Type B pancreatic cell (in vitro differentiated cells): ENCODE data around the gene MLH1. TPM values are rescaled to one million over a fixed set of nuclear protein-coding genes. Genes with fewer than 3 reads are reported as not detected.

Source experiments
- DNase-seq: peaks from one replicate; pipeline ENCODE4 v3.0.0; 2021; ENCODE audit warnings: mixed read lengths; ENCODE audit not compliant: unreplicated experiment; ENCODE audit errors: extremely low spot score
- H3K27ac Mint-ChIP-seq: 2 replicates; pipeline ENCODE4 v1.8.0; 2021; ENCODE audit warnings: mild to moderate bottlenecking, mixed read lengths
- H3K27me3 Mint-ChIP-seq: 2 replicates; pipeline ENCODE4 v1.8.0; 2021; ENCODE audit warnings: mixed read lengths
- H3K36me3 Mint-ChIP-seq: 2 replicates; pipeline ENCODE4 v1.8.0; 2021; ENCODE audit warnings: mixed read lengths
- H3K4me1 Mint-ChIP-seq: one replicate; pipeline ENCODE4 v1.8.0; 2021; ENCODE audit warnings: mixed read lengths; ENCODE audit not compliant: unreplicated experiment
- H3K4me3 Mint-ChIP-seq: 2 replicates; pipeline ENCODE4 v1.8.0; 2021; ENCODE audit warnings: mild to moderate bottlenecking, mixed read lengths
- H3K9me3 Mint-ChIP-seq: 2 replicates; pipeline ENCODE4 v1.8.0; 2021; ENCODE audit warnings: mixed read lengths
- total RNA-seq: library from RNA; stranded (reverse); gene quantifications from 2 replicates; pipeline ENCODE4 v1.2.1, GENCODE V29; 2021; ENCODE audit warnings: low replicate concordance
- TF ChIP-seq, protein P1 (sequence below): fragments of 200-600 bp; sonication (generic); conservative IDR thresholded peaks from 2 replicates; pipeline ENCODE4 v1.5.0; 2021; ENCODE audit warnings: antibody characterized with exemption, mild to moderate bottlenecking

Gene MLH1
- total RNA-seq, 1 donor from 2014 or later: 41.0 TPM

DNA sequence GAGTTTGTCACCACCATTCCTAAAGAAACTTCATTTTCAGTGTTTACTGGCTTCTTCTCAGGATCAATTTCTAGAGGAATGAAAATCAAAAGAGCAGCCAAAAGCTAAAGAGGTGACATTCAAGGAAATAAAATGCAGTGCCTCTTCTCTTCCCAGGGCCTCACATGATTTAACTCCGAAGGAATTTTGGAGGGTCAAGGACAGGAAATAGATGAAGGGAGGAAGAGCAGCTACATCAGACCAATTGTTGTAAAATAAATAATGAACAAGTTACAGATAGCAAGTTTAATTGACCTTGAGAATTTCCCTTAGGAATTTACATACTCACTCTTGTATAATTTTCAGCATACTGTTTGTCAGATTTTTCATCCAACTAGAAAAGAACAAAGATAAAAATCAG is 103.0 kb downstream of the MLH1 start:
- no peaks in the 10 kb centered on the region for H3K27me3 Mint-ChIP-seq
- H3K36me3 Mint-ChIP-seq: peaks cover 31% of the 10 kb centered on the region
- TF ChIP-seq, protein P1, sequence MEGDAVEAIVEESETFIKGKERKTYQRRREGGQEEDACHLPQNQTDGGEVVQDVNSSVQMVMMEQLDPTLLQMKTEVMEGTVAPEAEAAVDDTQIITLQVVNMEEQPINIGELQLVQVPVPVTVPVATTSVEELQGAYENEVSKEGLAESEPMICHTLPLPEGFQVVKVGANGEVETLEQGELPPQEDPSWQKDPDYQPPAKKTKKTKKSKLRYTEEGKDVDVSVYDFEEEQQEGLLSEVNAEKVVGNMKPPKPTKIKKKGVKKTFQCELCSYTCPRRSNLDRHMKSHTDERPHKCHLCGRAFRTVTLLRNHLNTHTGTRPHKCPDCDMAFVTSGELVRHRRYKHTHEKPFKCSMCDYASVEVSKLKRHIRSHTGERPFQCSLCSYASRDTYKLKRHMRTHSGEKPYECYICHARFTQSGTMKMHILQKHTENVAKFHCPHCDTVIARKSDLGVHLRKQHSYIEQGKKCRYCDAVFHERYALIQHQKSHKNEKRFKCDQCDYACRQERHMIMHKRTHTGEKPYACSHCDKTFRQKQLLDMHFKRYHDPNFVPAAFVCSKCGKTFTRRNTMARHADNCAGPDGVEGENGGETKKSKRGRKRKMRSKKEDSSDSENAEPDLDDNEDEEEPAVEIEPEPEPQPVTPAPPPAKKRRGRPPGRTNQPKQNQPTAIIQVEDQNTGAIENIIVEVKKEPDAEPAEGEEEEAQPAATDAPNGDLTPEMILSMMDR: no peak
- peaks cover 26% of the 10 kb centered on the region for H3K4me1 Mint-ChIP-seq
- no peak for DNase-seq
- H3K4me3 Mint-ChIP-seq: no peak overlapping the region
- no peaks in the 10 kb centered on the region for H3K9me3 Mint-ChIP-seq
- no peak overlapping the region for H3K27ac Mint-ChIP-seq

DNA sequence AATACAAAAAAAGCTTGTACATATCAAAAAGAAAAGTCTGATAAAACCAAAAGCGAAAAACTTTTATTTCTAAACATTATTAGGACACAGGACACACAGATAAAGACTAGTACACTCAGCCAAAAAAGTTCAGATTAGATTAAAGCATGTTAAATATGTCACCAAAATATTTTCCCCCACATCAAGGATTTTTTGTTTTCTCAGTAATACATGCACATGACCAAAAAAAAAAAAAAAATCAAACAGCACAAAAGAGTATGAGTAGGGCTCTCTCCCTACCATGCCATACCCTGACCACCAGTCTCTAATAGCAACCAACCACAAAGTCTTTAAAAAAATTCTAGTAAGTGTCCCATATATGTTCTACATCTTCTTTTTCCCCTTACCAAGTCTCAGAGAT is 103.7 kb downstream of the MLH1 start:
- peaks cover 28% of the 10 kb centered on the region for H3K36me3 Mint-ChIP-seq
- no peak overlapping the region for H3K4me3 Mint-ChIP-seq
- peaks cover 24% of the 10 kb centered on the region for H3K4me1 Mint-ChIP-seq
- H3K27me3 Mint-ChIP-seq: no peaks in the 10 kb centered on the region
- no peaks in the 10 kb centered on the region for H3K9me3 Mint-ChIP-seq
- no peak for DNase-seq
- TF ChIP-seq, protein P1: no peak
- peak overlapping the region; percentile 22 for H3K27ac Mint-ChIP-seq

DNA sequence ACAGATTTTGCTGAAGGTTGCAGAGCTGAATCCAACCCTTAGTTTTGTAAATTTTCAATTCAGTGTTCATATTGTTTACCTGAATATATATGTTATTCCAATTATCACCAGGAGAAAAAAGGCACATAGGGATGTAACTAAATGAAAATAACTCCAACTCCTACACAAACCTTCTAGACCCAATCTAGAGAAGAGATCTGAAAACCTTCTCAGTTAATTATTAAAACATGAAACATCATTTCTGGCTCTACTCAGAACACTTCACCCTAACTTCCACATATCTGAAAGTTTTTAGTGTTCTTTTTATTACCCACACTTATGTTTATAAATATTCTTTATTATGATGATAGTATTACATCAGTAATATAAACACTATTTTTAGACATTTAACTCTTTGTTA is 104.5 kb downstream of the MLH1 start:
- no peak for DNase-seq
- TF ChIP-seq, protein P1: no peak
- H3K36me3 Mint-ChIP-seq: peaks cover 25% of the 10 kb centered on the region
- H3K27ac Mint-ChIP-seq: no peak overlapping the region
- peaks cover 24% of the 10 kb centered on the region for H3K4me1 Mint-ChIP-seq
- no peaks in the 10 kb centered on the region for H3K27me3 Mint-ChIP-seq
- H3K4me3 Mint-ChIP-seq: no peak overlapping the region
- H3K9me3 Mint-ChIP-seq: no peaks in the 10 kb centered on the region

DNA sequence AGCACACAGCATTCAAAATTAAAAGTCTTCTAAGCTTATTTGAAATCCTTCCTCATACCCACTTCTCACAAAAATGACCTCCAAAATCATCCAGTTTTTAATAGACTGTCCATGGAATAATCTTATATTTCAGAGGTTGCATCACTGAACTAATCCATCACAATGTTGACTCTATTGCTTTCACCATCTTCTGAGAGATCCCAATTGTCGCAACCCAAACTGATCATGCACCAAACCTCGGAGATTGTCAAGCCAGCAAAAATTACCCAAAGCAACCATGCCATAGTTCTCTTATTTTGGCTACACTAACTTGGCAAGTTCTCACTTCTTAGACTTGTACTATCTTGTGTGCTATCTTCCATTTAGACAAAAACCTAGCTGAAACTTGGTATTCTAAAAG is 105.6 kb downstream of the MLH1 start:
- Mint-ChIP-seq H3K4me1 (peaks cover 22% of the 10 kb centered on the region), H3K36me3 (peaks cover 16% of the 10 kb centered on the region), H3K27ac (no peak overlapping the region), H3K4me3 (no peak overlapping the region), H3K27me3 (no peaks in the 10 kb centered on the region), H3K9me3 (no peaks in the 10 kb centered on the region)
- TF ChIP-seq, protein P1: no peak
- DNase-seq: no peak

DNA sequence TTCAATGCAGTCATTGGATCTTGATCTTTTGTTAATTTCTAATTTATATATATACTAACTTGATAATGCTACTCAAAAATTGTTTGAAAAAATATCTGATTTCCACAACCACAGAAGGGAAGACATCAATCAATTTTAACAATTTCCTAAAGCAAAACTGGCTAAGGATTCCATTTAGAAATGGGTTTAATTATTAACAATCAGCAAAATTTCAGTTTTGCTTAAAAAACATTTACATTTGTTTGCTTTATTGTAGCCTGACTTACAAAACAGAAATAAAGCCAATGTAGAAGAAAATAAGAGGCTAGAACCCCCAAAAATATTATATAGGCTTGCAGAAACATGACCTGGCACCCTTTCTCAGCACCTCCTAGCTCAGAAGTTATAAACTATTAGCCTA is 106.2 kb downstream of the MLH1 start:
- Mint-ChIP-seq H3K4me3 (no peak overlapping the region), H3K36me3 (peaks cover 14% of the 10 kb centered on the region), H3K27ac (no peak overlapping the region), H3K27me3 (no peaks in the 10 kb centered on the region), H3K9me3 (no peaks in the 10 kb centered on the region), H3K4me1 (peaks cover 21% of the 10 kb centered on the region)
- TF ChIP-seq, protein P1: no peak
- no peak for DNase-seq

DNA sequence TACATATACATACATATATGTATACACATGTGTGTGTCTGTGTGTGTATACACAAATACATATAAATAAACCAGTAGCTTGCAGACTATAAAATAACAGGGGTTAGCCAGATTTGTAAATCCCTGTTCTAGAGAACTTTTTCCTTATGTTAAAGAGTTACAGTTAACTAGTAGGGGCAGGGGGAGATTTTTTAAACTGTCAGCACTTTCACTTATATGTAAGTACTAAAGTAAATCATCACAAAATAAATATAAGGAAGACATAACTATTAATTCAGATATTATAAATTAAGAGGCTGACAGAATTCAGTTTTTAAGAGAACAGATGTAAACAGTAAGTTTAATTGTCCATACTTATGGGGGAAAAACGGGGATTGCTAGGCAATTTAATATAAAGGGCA is 107.1 kb downstream of the MLH1 start:
- Mint-ChIP-seq H3K4me3 (no peak overlapping the region), H3K36me3 (peaks cover 10% of the 10 kb centered on the region), H3K4me1 (peaks cover 21% of the 10 kb centered on the region), H3K27me3 (no peaks in the 10 kb centered on the region), H3K27ac (no peak overlapping the region), H3K9me3 (no peaks in the 10 kb centered on the region)
- TF ChIP-seq, protein P1: no peak
- DNase-seq: no peak
